ENCODE results near the gene TMEM139.

The TMEM139 gene

GRCh38 chr7:143321242-143321641 is 36.5 kb downstream of the TMEM139 start:
- no peak for DNase-seq
- Histone ChIP-seq H4K8ac (ENCODE audit: low read depth, low read length) (no peak overlapping the region), H3K4me2 (ENCODE audit: low read length) (no peak overlapping the region), H3K79me1 (ENCODE audit: low read length) (no peaks in the 10 kb centered on the region), H3K27ac (ENCODE audit: low read depth, low read length) (no peak overlapping the region), H3K4me1 (ENCODE audit: control insufficient read depth in 1 of 2, insufficient read depth in 2 of 2, low read length in 2 of 2) (peaks cover 4 to 7% of the 10 kb centered on the region in 2 experiments), H2AK5ac (ENCODE audit: low read length) (no peak overlapping the region), H3K9me3 (ENCODE audit: insufficient read depth, low read depth, low read length) (peaks cover 1% of the 10 kb centered on the region), H2BK120ac (ENCODE audit: insufficient read depth, low read length, poor library complexity) (no peak overlapping the region), H4K12ac (ENCODE audit: low read depth, low read length) (no peak overlapping the region), H3K14ac (ENCODE audit: low read length) (no peak overlapping the region), H3K36me3 (ENCODE audit: control insufficient read depth in 1 of 2, insufficient read depth in 2 of 2, low read length in 2 of 2) (no peaks in the 10 kb centered on the region), H3K27me3 (ENCODE audit: insufficient read depth, low read length) (no peaks in the 10 kb centered on the region), H2BK5ac (ENCODE audit: low read depth, low read length, poor library complexity) (no peak overlapping the region), H4K91ac (ENCODE audit: low read depth, low read length) (no peak overlapping the region), H3K9ac (ENCODE audit: low read length) (no peak overlapping the region), H3K23ac (ENCODE audit: low read length) (no peak overlapping the region), H3K4ac (ENCODE audit: low read depth, low read length) (no peak overlapping the region), H3K18ac (ENCODE audit: low read length) (no peak overlapping the region), H3K79me2 (ENCODE audit: control insufficient read depth, insufficient read depth, low read length, poor library complexity) (no peaks in the 10 kb centered on the region), H3K4me3 (ENCODE audit: low read depth, low read length) (no peak overlapping the region), H2BK12ac (ENCODE audit: low read length) (no peak overlapping the region), H2AFZ (ENCODE audit: insufficient read depth, low read length, poor library complexity) (no peak overlapping the region)
- no CpG with 5 or more reads among the region's 10 CpGs for WGBS (ENCODE audit: extremely low coverage, insufficient coverage, insufficient read length)

GRCh38 chr7:143321734-143322133 is 37.0 kb downstream of the TMEM139 start:
- H3K27ac ChIP-seq (ENCODE audit: low read depth, low read length) = no peak overlapping the region
- H3K9me3 ChIP-seq (ENCODE audit: insufficient read depth, low read depth, low read length) = peaks cover 1% of the 10 kb centered on the region
- no peaks in the 10 kb centered on the region for H3K36me3 ChIP-seq (ENCODE audit: control insufficient read depth in 1 of 2, insufficient read depth in 2 of 2, low read length in 2 of 2)
- H3K18ac ChIP-seq (ENCODE audit: low read length) = no peak overlapping the region
- H2BK5ac ChIP-seq (ENCODE audit: low read depth, low read length, poor library complexity) = no peak overlapping the region
- WGBS (ENCODE audit: extremely low coverage, insufficient coverage, insufficient read length) = no CpG with 5 or more reads among the region's 4 CpGs
- H3K4ac ChIP-seq (ENCODE audit: low read depth, low read length) = no peak overlapping the region
- no peak for DNase-seq
- H3K9ac ChIP-seq (ENCODE audit: low read length) = no peak overlapping the region
- H2BK12ac ChIP-seq (ENCODE audit: low read length) = no peak overlapping the region
- no peak overlapping the region for H4K12ac ChIP-seq (ENCODE audit: low read depth, low read length)
- H3K14ac ChIP-seq (ENCODE audit: low read length) = no peak overlapping the region
- no peak overlapping the region for H4K8ac ChIP-seq (ENCODE audit: low read depth, low read length)
- H2BK120ac ChIP-seq (ENCODE audit: insufficient read depth, low read length, poor library complexity) = no peak overlapping the region
- H3K23ac ChIP-seq (ENCODE audit: low read length) = no peak overlapping the region
- peaks cover 4 to 7% of the 10 kb centered on the region in 2 experiments for H3K4me1 ChIP-seq (ENCODE audit: control insufficient read depth in 1 of 2, insufficient read depth in 2 of 2, low read length in 2 of 2)
- no peak overlapping the region for H2AFZ ChIP-seq (ENCODE audit: insufficient read depth, low read length, poor library complexity)
- no peaks in the 10 kb centered on the region for H3K79me1 ChIP-seq (ENCODE audit: low read length)
- no peak overlapping the region for H3K4me3 ChIP-seq (ENCODE audit: low read depth, low read length)
- no peak overlapping the region for H4K91ac ChIP-seq (ENCODE audit: low read depth, low read length)
- no peak overlapping the region for H2AK5ac ChIP-seq (ENCODE audit: low read length)
- H3K79me2 ChIP-seq (ENCODE audit: control insufficient read depth, insufficient read depth, low read length, poor library complexity) = no peaks in the 10 kb centered on the region
- H3K4me2 ChIP-seq (ENCODE audit: low read length) = no peak overlapping the region
- H3K27me3 ChIP-seq (ENCODE audit: insufficient read depth, low read length) = no peaks in the 10 kb centered on the region

GRCh38 chr7:143322760-143323633 is 38.2 kb downstream of the TMEM139 start:
- Histone ChIP-seq H3K79me2 (ENCODE audit: control insufficient read depth, insufficient read depth, low read length, poor library complexity) (no peaks in the 10 kb centered on the region), H3K14ac (ENCODE audit: low read length) (no peak overlapping the region), H3K27me3 (ENCODE audit: insufficient read depth, low read length) (no peaks in the 10 kb centered on the region), H2AK5ac (ENCODE audit: low read length) (no peak overlapping the region), H3K4me2 (ENCODE audit: low read length) (no peak overlapping the region), H3K36me3 (ENCODE audit: control insufficient read depth in 1 of 2, insufficient read depth in 2 of 2, low read length in 2 of 2) (no peaks in the 10 kb centered on the region), H3K9me3 (ENCODE audit: insufficient read depth, low read depth, low read length) (peaks cover 1% of the 10 kb centered on the region), H3K4me1 (ENCODE audit: control insufficient read depth in 1 of 2, insufficient read depth in 2 of 2, low read length in 2 of 2) (peaks cover 4 to 7% of the 10 kb centered on the region in 2 experiments), H2BK12ac (ENCODE audit: low read length) (no peak overlapping the region), H2BK5ac (ENCODE audit: low read depth, low read length, poor library complexity) (no peak overlapping the region), H3K4me3 (ENCODE audit: low read depth, low read length) (no peak overlapping the region), H3K27ac (ENCODE audit: low read depth, low read length) (no peak overlapping the region), H3K9ac (ENCODE audit: low read length) (no peak overlapping the region), H4K91ac (ENCODE audit: low read depth, low read length) (no peak overlapping the region), H4K12ac (ENCODE audit: low read depth, low read length) (no peak overlapping the region), H3K23ac (ENCODE audit: low read length) (no peak overlapping the region), H4K8ac (ENCODE audit: low read depth, low read length) (no peak overlapping the region), H3K79me1 (ENCODE audit: low read length) (no peaks in the 10 kb centered on the region), H2BK120ac (ENCODE audit: insufficient read depth, low read length, poor library complexity) (no peak overlapping the region), H3K4ac (ENCODE audit: low read depth, low read length) (no peak overlapping the region), H3K18ac (ENCODE audit: low read length) (no peak overlapping the region), H2AFZ (ENCODE audit: insufficient read depth, low read length, poor library complexity) (no peak overlapping the region)
- WGBS (ENCODE audit: extremely low coverage, insufficient coverage, insufficient read length) = no CpG with 5 or more reads among the region's 23 CpGs
- no peak for DNase-seq

GRCh38 chr7:143323653-143324052 is 38.9 kb downstream of the TMEM139 start:
- Histone ChIP-seq H4K12ac (ENCODE audit: low read depth, low read length) (no peak overlapping the region), H3K4me2 (ENCODE audit: low read length) (no peak overlapping the region), H3K27me3 (ENCODE audit: insufficient read depth, low read length) (no peaks in the 10 kb centered on the region), H2BK12ac (ENCODE audit: low read length) (no peak overlapping the region), H3K18ac (ENCODE audit: low read length) (no peak overlapping the region), H3K9me3 (ENCODE audit: insufficient read depth, low read depth, low read length) (peaks cover 1% of the 10 kb centered on the region), H3K27ac (ENCODE audit: low read depth, low read length) (no peak overlapping the region), H3K79me1 (ENCODE audit: low read length) (no peaks in the 10 kb centered on the region), H3K36me3 (ENCODE audit: control insufficient read depth in 1 of 2, insufficient read depth in 2 of 2, low read length in 2 of 2) (no peaks in the 10 kb centered on the region), H4K91ac (ENCODE audit: low read depth, low read length) (no peak overlapping the region), H3K23ac (ENCODE audit: low read length) (no peak overlapping the region), H2AFZ (ENCODE audit: insufficient read depth, low read length, poor library complexity) (no peak overlapping the region), H2BK120ac (ENCODE audit: insufficient read depth, low read length, poor library complexity) (no peak overlapping the region), H3K9ac (ENCODE audit: low read length) (no peak overlapping the region), H3K4me3 (ENCODE audit: low read depth, low read length) (no peak overlapping the region), H2AK5ac (ENCODE audit: low read length) (no peak overlapping the region), H3K4me1 (ENCODE audit: control insufficient read depth in 1 of 2, insufficient read depth in 2 of 2, low read length in 2 of 2) (peaks cover 3 to 4% of the 10 kb centered on the region in 2 experiments), H3K79me2 (ENCODE audit: control insufficient read depth, insufficient read depth, low read length, poor library complexity) (no peaks in the 10 kb centered on the region), H3K4ac (ENCODE audit: low read depth, low read length) (no peak overlapping the region), H4K8ac (ENCODE audit: low read depth, low read length) (no peak overlapping the region), H2BK5ac (ENCODE audit: low read depth, low read length, poor library complexity) (no peak overlapping the region), H3K14ac (ENCODE audit: low read length) (no peak overlapping the region)
- DNase-seq = no peak
- no CpG with 5 or more reads among the region's 12 CpGs for WGBS (ENCODE audit: extremely low coverage, insufficient coverage, insufficient read length)
